Naive thymus-derived CD8-positive, alpha-beta T cell (primary cell): ENCODE data around the gene KMT2A. TPM values are rescaled to one million over a fixed set of nuclear protein-coding genes. Genes with fewer than 3 reads are reported as not detected.
A peak's percentile ranks its signal among the peaks of the same experiment; 100 is the strongest.

Experiments
- ATAC-seq, 2 donors: fragments of 150-1000 bp; cut with Tn5 transposase in 1 of 2; sonication (Bioruptor Pico), chemical (Tn5 transposase) in 1 of 2; 1 replicate in 1 of 2; 2 replicates in 1 of 2; pipeline ENCODE4 v1.10.0; 2021; ENCODE audit warnings: mild to moderate bottlenecking in 2 of 2, moderate library complexity in 2 of 2
- POLR2A ChIA-PET: fragments of 350-600 bp; sonication (Branson Sonifier 250); formaldehyde crosslinking; loops from one replicate; lab custom pipeline; 2021; ENCODE audit warnings: antibody characterized with exemption; lab: Charles Lee
- DNase-seq, 10 donors: peaks; one replicate each; pipeline versions ENCODE4 v3.0.0 to v3.0.0-alpha.2; 2020 to 2022
- H3K27ac Mint-ChIP-seq, 10 donors: one replicate each; pipeline ENCODE4 v1.8.0; 2020 to 2022; ENCODE audit warnings: mild to moderate bottlenecking in 10 of 10, mixed read lengths in 10 of 10, moderate library complexity in 4 of 10, inconsistent platforms in 1 of 10
- H3K27me3 Mint-ChIP-seq, 5 donors: one replicate each; pipeline ENCODE4 v1.8.0; 2021 to 2022; ENCODE audit warnings: mixed read lengths in 5 of 5
- H3K36me3 Mint-ChIP-seq, 3 donors: one replicate each; pipeline ENCODE4 v1.8.0; 2020 to 2022; ENCODE audit warnings: mixed read lengths in 3 of 3, mild to moderate bottlenecking in 2 of 3, inconsistent platforms in 1 of 3
- H3K4me1 Mint-ChIP-seq, 4 donors: one replicate each; pipeline ENCODE4 v1.8.0; 2021 to 2022; ENCODE audit warnings: mixed read lengths in 4 of 4
- H3K4me3 Mint-ChIP-seq, 10 donors: one replicate each; pipeline ENCODE4 v1.8.0; 2020 to 2022; ENCODE audit warnings: mild to moderate bottlenecking in 10 of 10, mixed read lengths in 10 of 10, moderate library complexity in 6 of 10, inconsistent platforms in 1 of 10
- H3K9me3 Mint-ChIP-seq, 9 donors: one replicate each; pipeline ENCODE4 v1.8.0; 2020 to 2022; ENCODE audit warnings: mixed read lengths in 9 of 9, mild to moderate bottlenecking in 3 of 9, inconsistent platforms in 1 of 9, moderate library complexity in 1 of 9
- polyA plus RNA-seq, 3 donors: library from polyadenylated mRNA; unstranded; fragments of 300-500 nt; fragmentation: Illumina TruSeq; gene quantifications; one replicate each; pipeline ENCODE4 v1.2.3, GENCODE V29; 2021
- total RNA-seq, 8 experiments: library from RNA in 2 of 8; stranded (reverse) in 2 of 8; gene quantifications; one replicate each; pipeline ENCODE4 v1.2.3 and lab custom pipeline; 2021 to 2026

The KMT2A gene
- total and polyA plus RNA-seq, 5 experiments from 2014 or later, result 16.9 to 161 (median 30.5) TPM

DNA sequence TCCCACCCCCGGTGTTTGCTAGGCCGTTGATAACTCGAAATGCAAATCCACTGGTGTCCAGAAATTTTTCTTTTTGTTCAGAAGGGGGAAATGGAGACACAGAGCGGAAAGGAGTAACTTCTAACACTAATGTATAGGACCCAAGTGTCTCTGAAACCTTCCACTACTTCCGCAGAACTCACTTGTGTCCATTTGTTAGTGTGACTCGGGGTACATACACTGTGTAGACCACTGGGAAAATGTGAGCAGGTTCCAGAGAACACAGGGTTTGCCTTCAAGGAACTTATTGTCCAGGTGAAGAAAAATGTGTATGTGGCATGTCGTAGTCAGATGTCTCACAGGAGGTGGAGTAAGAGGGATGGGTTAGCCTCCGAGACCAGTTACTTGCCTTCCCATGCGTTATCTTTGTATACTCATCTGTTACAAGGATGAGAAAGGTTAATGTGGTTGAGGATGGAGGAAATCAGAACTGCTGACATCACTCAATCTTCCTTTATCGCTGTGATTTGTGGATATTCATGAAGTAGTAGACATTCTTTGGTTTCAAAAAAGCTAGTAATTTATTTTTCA, 136.8 kb downstream of the KMT2A start:
- peak; percentile 29 to 34 for ATAC-seq
- peaks cover 21 to 60% (median 58%) of the 10 kb centered on the region in 4 donors for H3K4me1 Mint-ChIP-seq

DNA sequence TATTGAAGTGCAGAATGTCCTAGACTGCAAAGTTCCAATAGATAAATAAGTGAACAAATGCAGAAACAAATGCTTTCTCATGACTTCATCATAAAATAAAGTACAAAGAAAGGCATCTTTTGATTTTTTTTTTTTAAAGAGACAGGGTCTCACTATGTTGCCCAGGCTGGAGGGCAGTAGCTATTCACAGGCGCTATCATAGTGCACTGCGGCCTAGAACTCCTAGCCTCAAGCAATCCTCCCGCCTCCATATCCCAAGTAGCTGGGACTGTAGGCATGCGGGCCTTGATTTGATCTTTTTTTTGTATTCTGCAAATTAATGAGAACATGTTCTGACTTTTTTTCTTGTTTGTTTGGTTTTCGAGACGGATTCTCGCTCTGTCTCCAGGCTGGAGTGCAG, 138.3 kb downstream of the KMT2A start:
- H3K36me3 Mint-ChIP-seq, result peaks cover 0 to 29% (median 3%) of the 10 kb centered on the region in 3 donors
- POLR2A ChIA-PET, result no interaction called here
- no peak for ATAC-seq
- peak overlapping the region in 7 of 10 donors; percentile 55 to 83 (median 71) for H3K27ac Mint-ChIP-seq
- no peaks in the 10 kb centered on the region for H3K27me3 Mint-ChIP-seq
- DNase-seq, result no peak
- no peaks in the 10 kb centered on the region for H3K9me3 Mint-ChIP-seq
- peak overlapping the region; percentile 36 to 98 (median 70) for H3K4me3 Mint-ChIP-seq
- H3K4me1 Mint-ChIP-seq, result peaks cover 23 to 69% (median 62%) of the 10 kb centered on the region in 4 donors

More for the DNA sequence above, 136.8 kb downstream of the KMT2A start:
- peak in 5 of 10 donors; percentile 3 to 31 (median 26) for DNase-seq
- H3K27ac Mint-ChIP-seq, result peak overlapping the region; percentile 93 to 99 (median 96)
- H3K27me3 Mint-ChIP-seq, result no peaks in the 10 kb centered on the region
- peak overlapping the region; percentile 88 to 99 (median 96) for H3K4me3 Mint-ChIP-seq
- POLR2A ChIA-PET, result interaction anchor here (0.5 to 1.9 kb wide), 10 partner anchors 16 to 534 kb away, joined by 3 to 12 read pairs (median 4); partner anchors contain the start of gene C2CD2L
- H3K9me3 Mint-ChIP-seq, result no peaks in the 10 kb centered on the region
- H3K36me3 Mint-ChIP-seq, result peaks cover 0 to 25% (median 3%) of the 10 kb centered on the region in 3 donors

Other genes with a start within 250 kb of the KMT2A start
- 100 to 1,000 TPM; 157 to 161 TPM for gene JAML, start 211.5 kb upstream of the KMT2A start, total RNA-seq
- gene JAML, start 211.5 kb upstream of the KMT2A start, polyA plus RNA-seq, result 100 to 1,000 TPM; 120 to 195 (median 159) TPM
- 10 to 100 TPM; 11.2 to 12.6 TPM for gene MPZL3, start 184.1 kb upstream of the KMT2A start, total RNA-seq
- gene MPZL3, start 184.1 kb upstream of the KMT2A start, polyA plus RNA-seq, result 1 to 10 TPM; 1.9 to 3.4 (median 3.2) TPM
- 1 to 10 TPM; 2.8 to 3.1 TPM for gene MPZL2, start 172.2 kb upstream of the KMT2A start, total RNA-seq
- gene MPZL2, start 172.2 kb upstream of the KMT2A start, polyA plus RNA-seq, result 1 to 10 TPM in 2 of 3 donors, under 1 TPM in 1; 0.94 to 3.1 (median 1.2) TPM
- gene CD3E, start 131.8 kb upstream of the KMT2A start, total RNA-seq, result 100 to 1,000 TPM; 564 to 620 TPM
- 1,000 to 10,000 TPM in 1 of 3 donors, 100 to 1,000 TPM in 2; 811 to 1,213 (median 948) TPM for gene CD3E, start 131.8 kb upstream of the KMT2A start, polyA plus RNA-seq
- gene CD3D, start 93.8 kb upstream of the KMT2A start, total RNA-seq, result 100 to 1,000 TPM; 355 to 362 TPM
- 1,000 to 10,000 TPM; 1,161 to 1,259 (median 1,215) TPM for gene CD3D, start 93.8 kb upstream of the KMT2A start, polyA plus RNA-seq
- 100 to 1,000 TPM; 202 to 209 TPM for gene CD3G, start 92.1 kb upstream of the KMT2A start, total RNA-seq
- 100 to 1,000 TPM; 397 to 400 (median 397) TPM for gene CD3G, start 92.1 kb upstream of the KMT2A start, polyA plus RNA-seq
- 10 to 100 TPM; 48.7 to 52.8 TPM for gene UBE4A, start 76.9 kb upstream of the KMT2A start, total RNA-seq
- gene UBE4A, start 76.9 kb upstream of the KMT2A start, polyA plus RNA-seq, result 10 to 100 TPM; 20.7 to 31.0 (median 24.3) TPM
- 100 to 1,000 TPM; 145 to 172 TPM for gene ATP5MG, start 34.9 kb upstream of the KMT2A start, total RNA-seq
- gene ATP5MG, start 34.9 kb upstream of the KMT2A start, polyA plus RNA-seq, result 100 to 1,000 TPM; 649 to 923 (median 790) TPM
- gene TTC36, start 91.0 kb downstream of the KMT2A start, total RNA-seq, result 1 to 10 TPM in 1 of 2 experiments, under 1 TPM in 1; 0.69 to 2.0 TPM
- gene TTC36, start 91.0 kb downstream of the KMT2A start, polyA plus RNA-seq, result under 1 TPM; 0.19 to 0.41 (median 0.39) TPM
- 10 to 100 TPM; 30.4 to 31.0 TPM for gene TMEM25, start 94.7 kb downstream of the KMT2A start, total RNA-seq
- gene TMEM25, start 94.7 kb downstream of the KMT2A start, polyA plus RNA-seq, result 10 to 100 TPM; 14.6 to 26.4 (median 15.0) TPM
- gene IFT46, start 129.4 kb downstream of the KMT2A start, total RNA-seq, result 10 to 100 TPM; 14.9 to 15.6 TPM
- gene IFT46, start 129.4 kb downstream of the KMT2A start, polyA plus RNA-seq, result 1 to 10 TPM; 6.7 to 8.3 (median 6.7) TPM
- gene ARCN1, start 135.9 kb downstream of the KMT2A start, total RNA-seq, result 100 to 1,000 TPM; 106 to 118 TPM
- 100 to 1,000 TPM; 121 to 138 (median 130) TPM for gene ARCN1, start 135.9 kb downstream of the KMT2A start, polyA plus RNA-seq
- gene PHLDB1, start 171.1 kb downstream of the KMT2A start, total RNA-seq, result 1 to 10 TPM; 3.0 to 4.1 TPM
- under 1 TPM in 2 of 3 donors, not detected in 1; 0.07 to 0.46 TPM for gene PHLDB1, start 171.1 kb downstream of the KMT2A start, polyA plus RNA-seq
- gene TREH, start 243.2 kb downstream of the KMT2A start, total RNA-seq, result not detected
- not detected for gene TREH, start 243.2 kb downstream of the KMT2A start, polyA plus RNA-seq